Measurements from ENCODE around the gene SPRR2D. TPM values are rescaled to one million over a fixed set of nuclear protein-coding genes. Genes with fewer than 3 reads are reported as not detected.

SPRR2D gene
- not detected for total RNA-seq (ENCODE audit: unreplicated experiment)
- long read RNA-seq = 0 reads

GRCh38 chr1:153040950-153041631 is at the start of gene SPRR2D:
TSS of gene SPRR2D (minus strand) at chr1:153041120. CDS start at chr1:153040346, 774 bp downstream.
- TF ChIP-seq, protein P1, sequence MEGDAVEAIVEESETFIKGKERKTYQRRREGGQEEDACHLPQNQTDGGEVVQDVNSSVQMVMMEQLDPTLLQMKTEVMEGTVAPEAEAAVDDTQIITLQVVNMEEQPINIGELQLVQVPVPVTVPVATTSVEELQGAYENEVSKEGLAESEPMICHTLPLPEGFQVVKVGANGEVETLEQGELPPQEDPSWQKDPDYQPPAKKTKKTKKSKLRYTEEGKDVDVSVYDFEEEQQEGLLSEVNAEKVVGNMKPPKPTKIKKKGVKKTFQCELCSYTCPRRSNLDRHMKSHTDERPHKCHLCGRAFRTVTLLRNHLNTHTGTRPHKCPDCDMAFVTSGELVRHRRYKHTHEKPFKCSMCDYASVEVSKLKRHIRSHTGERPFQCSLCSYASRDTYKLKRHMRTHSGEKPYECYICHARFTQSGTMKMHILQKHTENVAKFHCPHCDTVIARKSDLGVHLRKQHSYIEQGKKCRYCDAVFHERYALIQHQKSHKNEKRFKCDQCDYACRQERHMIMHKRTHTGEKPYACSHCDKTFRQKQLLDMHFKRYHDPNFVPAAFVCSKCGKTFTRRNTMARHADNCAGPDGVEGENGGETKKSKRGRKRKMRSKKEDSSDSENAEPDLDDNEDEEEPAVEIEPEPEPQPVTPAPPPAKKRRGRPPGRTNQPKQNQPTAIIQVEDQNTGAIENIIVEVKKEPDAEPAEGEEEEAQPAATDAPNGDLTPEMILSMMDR (IDR thresholded peaks at IDR 0.05; ENCODE audit: partially characterized antibody, unreplicated experiment) = no peak
- Mint-ChIP-seq H3K36me3 (ENCODE audit: unreplicated experiment) (no peaks in the 10 kb centered on the region), H3K9me3 (ENCODE audit: unreplicated experiment) (no peaks in the 10 kb centered on the region), H3K4me3 (ENCODE audit: unreplicated experiment) (no peak within 1 kb of the TSS), H3K27ac (ENCODE audit: unreplicated experiment) (no peak within 1 kb of the TSS), H3K27me3 (ENCODE audit: unreplicated experiment) (no peaks in the 10 kb centered on the region), H3K4me1 (ENCODE audit: low read depth, unreplicated experiment) (no peaks in the 10 kb centered on the region)
- DNase-seq = no peak

DNA sequence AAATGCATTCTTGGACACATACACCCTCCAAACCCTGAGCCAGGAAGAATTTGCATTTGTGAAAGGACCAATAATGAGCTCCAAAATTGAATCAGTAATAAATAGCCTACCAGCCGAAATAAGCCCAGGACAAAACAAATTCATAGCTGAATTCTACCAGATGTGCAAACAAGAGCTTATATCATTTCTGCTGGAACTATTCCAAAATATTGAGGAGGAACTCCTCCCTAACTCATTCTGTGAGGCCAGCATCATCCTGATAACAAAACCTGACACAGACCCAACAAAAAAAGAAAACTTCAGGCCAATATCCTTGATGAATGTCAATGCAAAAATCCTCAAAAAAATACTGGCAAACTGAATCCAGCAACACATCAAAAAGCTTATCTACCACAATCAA is 46.7 kb upstream of the SPRR2D start:
- H3K27me3 Mint-ChIP-seq (ENCODE audit: unreplicated experiment) = peaks cover 3% of the 10 kb centered on the region
- H3K4me1 Mint-ChIP-seq (ENCODE audit: low read depth, unreplicated experiment) = no peaks in the 10 kb centered on the region
- TF ChIP-seq, protein P1 (IDR thresholded peaks at IDR 0.05; ENCODE audit: partially characterized antibody, unreplicated experiment) = no peak
- no peak for DNase-seq
- no peak overlapping the region for H3K4me3 Mint-ChIP-seq (ENCODE audit: unreplicated experiment)
- no peaks in the 10 kb centered on the region for H3K9me3 Mint-ChIP-seq (ENCODE audit: unreplicated experiment)
- no peak overlapping the region for H3K27ac Mint-ChIP-seq (ENCODE audit: unreplicated experiment)
- no peaks in the 10 kb centered on the region for H3K36me3 Mint-ChIP-seq (ENCODE audit: unreplicated experiment)

DNA sequence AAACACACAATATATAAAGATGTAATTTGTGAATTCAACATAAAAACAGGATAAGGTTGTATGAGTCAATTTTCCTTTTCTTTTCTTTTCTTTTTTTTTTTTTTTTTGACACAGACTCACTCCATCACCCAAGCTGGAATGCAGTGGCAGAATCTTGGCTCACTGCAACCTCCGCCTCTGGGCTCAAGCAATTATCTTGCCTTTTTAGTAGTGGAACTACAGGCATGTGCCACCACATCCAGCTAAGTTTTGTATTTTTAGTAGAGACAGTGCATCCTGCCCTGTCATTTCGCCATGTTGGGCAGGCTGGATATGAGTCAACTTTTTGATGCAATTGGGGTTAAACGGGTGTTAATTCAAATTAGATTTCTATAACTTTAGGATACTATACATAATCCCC is 40.8 kb upstream of the SPRR2D start:
- no peaks in the 10 kb centered on the region for H3K9me3 Mint-ChIP-seq (ENCODE audit: unreplicated experiment)

DNA sequence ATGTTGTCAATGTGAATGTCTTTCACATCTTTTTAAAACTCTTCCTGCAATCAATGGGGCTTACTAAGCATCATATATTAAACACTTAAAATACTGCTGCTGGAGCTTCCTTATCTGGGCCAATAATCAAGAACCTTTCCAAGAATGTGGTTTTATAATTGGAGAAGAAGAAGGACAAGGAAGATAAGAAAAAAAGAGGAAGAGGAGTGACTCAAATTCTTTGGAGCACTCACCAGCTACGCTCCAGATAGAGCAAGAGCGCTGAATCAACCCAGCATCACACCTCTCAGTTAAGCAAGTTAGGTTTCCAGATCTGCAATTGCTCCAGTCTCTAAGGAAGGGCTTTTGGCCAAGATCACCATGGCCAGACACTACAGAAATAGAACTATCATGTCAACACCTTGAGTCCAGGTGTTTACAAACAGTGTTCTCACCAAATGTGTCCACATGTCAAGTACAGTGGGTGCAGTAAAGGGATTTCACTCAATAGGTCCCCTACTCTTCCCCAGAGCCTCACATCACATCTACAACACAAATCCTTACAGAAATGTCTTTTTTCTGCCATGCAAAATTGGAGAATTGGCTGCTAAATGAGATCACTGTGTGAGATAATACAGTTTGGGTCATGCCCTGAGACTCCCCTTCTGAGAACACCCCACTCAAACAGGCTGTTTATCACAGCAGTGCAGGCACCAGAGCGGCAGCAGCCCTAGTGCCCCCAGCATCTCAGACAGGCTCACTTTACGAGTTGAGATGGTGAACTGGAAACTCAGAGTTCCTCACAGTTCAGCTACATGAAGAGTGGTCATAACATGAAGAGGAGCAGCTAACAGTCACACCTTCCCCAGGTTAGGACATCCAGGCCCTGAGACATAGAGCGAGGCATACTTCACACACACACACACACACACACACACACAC is 32.1 kb upstream of the SPRR2D start:
- TF ChIP-seq, protein P1 (IDR thresholded peaks at IDR 0.05; ENCODE audit: partially characterized antibody, unreplicated experiment) = no peak
- H3K36me3 Mint-ChIP-seq (ENCODE audit: unreplicated experiment) = no peaks in the 10 kb centered on the region
- peaks cover 2% of the 10 kb centered on the region for H3K27me3 Mint-ChIP-seq (ENCODE audit: unreplicated experiment)
- DNase-seq = no peak
- no peak overlapping the region for H3K4me3 Mint-ChIP-seq (ENCODE audit: unreplicated experiment)
- no peaks in the 10 kb centered on the region for H3K4me1 Mint-ChIP-seq (ENCODE audit: low read depth, unreplicated experiment)
- H3K9me3 Mint-ChIP-seq (ENCODE audit: unreplicated experiment) = no peaks in the 10 kb centered on the region
- no peak overlapping the region for H3K27ac Mint-ChIP-seq (ENCODE audit: unreplicated experiment)

More for the DNA sequence above, 40.8 kb upstream of the SPRR2D start:
- H3K27me3 Mint-ChIP-seq (ENCODE audit: unreplicated experiment) = no peaks in the 10 kb centered on the region
- H3K4me1 Mint-ChIP-seq (ENCODE audit: low read depth, unreplicated experiment) = no peaks in the 10 kb centered on the region
- H3K4me3 Mint-ChIP-seq (ENCODE audit: unreplicated experiment) = no peak overlapping the region
- no peak overlapping the region for H3K27ac Mint-ChIP-seq (ENCODE audit: unreplicated experiment)
- TF ChIP-seq, protein P1 (IDR thresholded peaks at IDR 0.05; ENCODE audit: partially characterized antibody, unreplicated experiment) = no peak
- no peak for DNase-seq
- H3K36me3 Mint-ChIP-seq (ENCODE audit: unreplicated experiment) = no peaks in the 10 kb centered on the region
